Urinary bladder (tissue), 2 donors: ENCODE measurements around the gene HBZ. TPM values are rescaled to one million over a fixed set of nuclear protein-coding genes. Genes with fewer than 3 reads are reported as not detected.

Source experiments
- polyA plus RNA-seq: library from polyadenylated mRNA; stranded (reverse); fragments of 200-250 nt; gene quantifications from one replicate; pipeline ENCODE4 v1.2.3, GENCODE V29; 2013
- small RNA-seq: library from RNA; depleted of rRNA; stranded (forward); fragments of <200 nt; gene quantifications from one replicate; pipeline ENCODE3, GENCODE V24; 2014
- total RNA-seq: library from RNA; depleted of rRNA; stranded (reverse); fragments of >200 nt; gene quantifications from one replicate; pipeline ENCODE4 v1.2.3, GENCODE V29; 2014
- donor health status: healthy.

HBZ gene
- total and polyA plus RNA-seq, 2 donors = 0.47 to 0.85 TPM

Small RNAs within 50 kb of the gene (small RNA-seq; reads per million reads assigned to genes)
- not detected for gene RF00019

Other genes starting within 250 kb of the HBZ start
- 3.4 TPM for gene POLR3K, start 99.0 kb upstream of the HBZ start, total RNA-seq
- gene POLR3K, start 99.0 kb upstream of the HBZ start, polyA plus RNA-seq = 16.8 TPM
- 9.5 TPM for gene SNRNP25, start 98.8 kb upstream of the HBZ start, total RNA-seq
- gene SNRNP25, start 98.8 kb upstream of the HBZ start, polyA plus RNA-seq = 29.5 TPM
- gene RHBDF1, start 80.0 kb upstream of the HBZ start, total RNA-seq = 34.7 TPM
- 50.3 TPM for gene RHBDF1, start 80.0 kb upstream of the HBZ start, polyA plus RNA-seq
- 58.8 TPM for gene MPG, start 74.4 kb upstream of the HBZ start, total RNA-seq
- gene MPG, start 74.4 kb upstream of the HBZ start, polyA plus RNA-seq = 89.6 TPM
- gene NPRL3, start 14.0 kb upstream of the HBZ start, total RNA-seq = 9.7 TPM
- 25.5 TPM for gene NPRL3, start 14.0 kb upstream of the HBZ start, polyA plus RNA-seq
- gene HBM, start 13.3 kb downstream of the HBZ start, total RNA-seq = 14.8 TPM
- gene HBM, start 13.3 kb downstream of the HBZ start, polyA plus RNA-seq = not detected
- 648 TPM for gene HBA2, start 20.2 kb downstream of the HBZ start, total RNA-seq
- gene HBA2, start 20.2 kb downstream of the HBZ start, polyA plus RNA-seq = 22.6 TPM
- gene HBA1, start 24.0 kb downstream of the HBZ start, total RNA-seq = 472 TPM
- gene HBA1, start 24.0 kb downstream of the HBZ start, polyA plus RNA-seq = 9.7 TPM
- not detected for gene HBQ1, start 27.8 kb downstream of the HBZ start, total RNA-seq
- not detected for gene HBQ1, start 27.8 kb downstream of the HBZ start, polyA plus RNA-seq
- 112 TPM for gene LUC7L, start 76.8 kb downstream of the HBZ start, total RNA-seq
- gene LUC7L, start 76.8 kb downstream of the HBZ start, polyA plus RNA-seq = 47.0 TPM
- 38.8 TPM for gene FAM234A, start 82.2 kb downstream of the HBZ start, total RNA-seq
- gene FAM234A, start 82.2 kb downstream of the HBZ start, polyA plus RNA-seq = 115 TPM
- 2.4 TPM for gene RGS11, start 123.3 kb downstream of the HBZ start, total RNA-seq
- gene RGS11, start 123.3 kb downstream of the HBZ start, polyA plus RNA-seq = 6.9 TPM
- 2.3 TPM for gene ARHGDIG, start 127.9 kb downstream of the HBZ start, total RNA-seq
- 0.95 TPM for gene ARHGDIG, start 127.9 kb downstream of the HBZ start, polyA plus RNA-seq
- 1.1 TPM for gene PDIA2, start 130.5 kb downstream of the HBZ start, total RNA-seq
- gene PDIA2, start 130.5 kb downstream of the HBZ start, polyA plus RNA-seq = 0.19 TPM
- gene AXIN1, start 200.1 kb downstream of the HBZ start, total RNA-seq = 9.9 TPM
- 25.0 TPM for gene AXIN1, start 200.1 kb downstream of the HBZ start, polyA plus RNA-seq
- 20.3 TPM for gene MRPL28, start 217.9 kb downstream of the HBZ start, total RNA-seq
- gene MRPL28, start 217.9 kb downstream of the HBZ start, polyA plus RNA-seq = 81.1 TPM
- gene PGAP6, start 229.3 kb downstream of the HBZ start, total RNA-seq = 15.9 TPM
- gene PGAP6, start 229.3 kb downstream of the HBZ start, polyA plus RNA-seq = 53.8 TPM
- 29.0 TPM for gene NME4, start 244.6 kb downstream of the HBZ start, total RNA-seq
- 246 TPM for gene NME4, start 244.6 kb downstream of the HBZ start, polyA plus RNA-seq
- gene DECR2, start 249.2 kb downstream of the HBZ start, total RNA-seq = 5.3 TPM
- gene DECR2, start 249.2 kb downstream of the HBZ start, polyA plus RNA-seq = 20.6 TPM